Stimulated activated CD4-positive, alpha-beta T cell treated with anti-CD3 and anti-CD28 coated beads, Interleukin-1b, Interleukin-23, amount 100 ng/mL, for 4 hours (primary cell): ENCODE results near the gene ABR.
"Not testable (repeated sequence)": the region's sequence is repeated elsewhere in the genome, so short reads cannot be mapped to it uniquely, and the experiment has no call there.

ENCODE experiments used
- DNase-seq, 2 donors: peaks; one replicate each; pipeline ENCODE4 v3.0.0-alpha.2; 2020; ENCODE audit warnings: low read depth in 2 of 2

ABR gene

DNA sequence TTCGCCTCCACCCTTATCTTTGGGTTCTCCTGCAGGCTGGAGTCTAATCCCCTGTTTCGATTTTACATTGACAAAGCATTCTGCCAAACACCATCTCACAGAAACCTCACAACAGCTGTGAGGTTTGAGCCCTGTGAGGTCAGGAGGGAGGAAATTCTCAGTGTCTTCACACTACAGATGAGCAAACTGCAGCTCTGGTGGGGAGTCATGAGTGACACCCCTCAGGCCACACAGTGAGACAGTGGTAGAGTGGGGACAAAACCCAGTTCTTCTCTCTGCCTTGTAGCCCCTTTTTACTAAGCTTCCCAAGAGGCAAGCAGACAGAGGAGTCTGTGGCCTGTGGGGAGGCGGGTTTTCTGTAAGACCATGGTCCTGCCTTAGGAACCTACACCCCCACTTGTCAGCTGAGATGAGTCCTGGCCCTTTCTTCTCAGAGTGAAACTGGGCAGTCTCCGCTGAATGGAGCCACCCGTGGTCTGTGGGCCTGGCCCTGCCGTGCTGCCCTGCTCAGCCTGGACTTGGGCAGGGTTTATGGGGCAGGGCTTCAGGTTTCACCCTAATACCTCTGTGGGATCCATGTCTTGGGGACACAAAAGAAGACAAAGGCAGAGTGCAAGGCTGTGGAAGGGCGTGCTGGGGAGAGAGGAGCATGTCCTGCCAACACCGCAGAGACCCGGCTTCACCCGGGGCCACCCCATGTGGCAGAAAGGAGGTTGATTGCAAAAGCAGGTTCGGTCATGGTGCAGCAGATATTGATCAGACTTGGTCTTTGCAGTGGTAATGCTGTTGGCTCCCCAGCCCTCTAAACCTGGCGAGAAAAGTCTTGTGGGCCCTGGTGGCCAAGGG is 59.0 kb downstream of the ABR start:
- no peak for DNase-seq

DNA sequence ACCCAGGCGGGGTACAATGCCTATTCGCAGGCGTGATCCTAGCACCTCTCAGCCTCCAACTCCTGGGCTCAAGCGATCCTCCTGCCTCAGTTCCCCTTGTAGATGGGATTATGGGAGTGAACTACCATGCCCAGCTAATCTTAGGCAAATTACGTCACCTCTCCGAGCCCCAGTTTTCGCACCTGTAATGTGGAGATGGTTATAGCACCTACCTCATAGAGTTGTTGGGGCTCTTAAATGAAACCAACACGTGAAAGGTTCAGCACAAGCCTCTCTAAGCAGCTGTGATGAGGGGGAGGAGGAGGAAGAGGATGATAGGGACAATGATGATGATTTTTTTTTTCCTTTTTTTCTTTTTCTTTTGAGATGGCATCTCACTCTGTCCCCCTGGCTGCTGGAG is 59.9 kb downstream of the ABR start:
- no peak for DNase-seq

DNA sequence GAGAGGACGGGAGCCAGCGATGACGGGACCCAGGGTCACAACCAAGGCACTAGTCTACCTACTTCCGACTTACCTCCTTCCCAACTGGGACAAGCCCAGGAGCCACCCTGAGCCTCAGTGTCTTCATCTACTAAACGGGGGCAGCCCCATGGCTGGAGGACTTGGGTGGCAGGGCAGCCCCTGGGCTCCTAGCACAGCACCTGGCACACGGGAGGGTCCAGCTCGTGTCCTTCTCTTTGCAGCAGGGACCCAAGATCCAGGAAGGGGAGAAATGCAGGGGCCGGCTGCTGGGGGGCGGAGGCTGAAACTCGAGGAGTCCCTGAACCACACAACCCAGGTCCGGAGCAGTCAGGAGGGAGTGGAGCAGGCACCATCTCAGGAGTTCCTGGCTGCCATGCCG is 63.2 kb downstream of the ABR start:
- DNase-seq: no peak

DNA sequence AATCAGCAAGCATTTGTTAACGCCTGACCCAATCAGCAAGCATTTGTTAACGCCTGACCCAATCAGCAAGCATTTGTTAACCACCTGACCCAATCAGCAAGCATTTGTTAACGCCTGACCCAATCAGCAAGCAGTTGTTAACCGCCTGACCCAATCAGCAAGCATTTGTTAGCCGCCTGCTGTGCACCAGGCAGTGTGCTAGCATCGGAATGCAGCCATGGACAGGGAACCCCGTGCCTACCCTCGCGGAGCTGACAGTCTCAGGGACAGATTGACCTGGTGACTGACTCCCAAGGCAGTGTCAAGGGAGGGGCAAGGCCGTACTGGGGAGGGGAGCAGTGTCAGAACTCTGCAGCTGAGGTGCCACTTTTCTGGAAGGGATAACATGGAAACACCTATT is 66.9 kb downstream of the ABR start:
- DNase-seq: no peak

DNA sequence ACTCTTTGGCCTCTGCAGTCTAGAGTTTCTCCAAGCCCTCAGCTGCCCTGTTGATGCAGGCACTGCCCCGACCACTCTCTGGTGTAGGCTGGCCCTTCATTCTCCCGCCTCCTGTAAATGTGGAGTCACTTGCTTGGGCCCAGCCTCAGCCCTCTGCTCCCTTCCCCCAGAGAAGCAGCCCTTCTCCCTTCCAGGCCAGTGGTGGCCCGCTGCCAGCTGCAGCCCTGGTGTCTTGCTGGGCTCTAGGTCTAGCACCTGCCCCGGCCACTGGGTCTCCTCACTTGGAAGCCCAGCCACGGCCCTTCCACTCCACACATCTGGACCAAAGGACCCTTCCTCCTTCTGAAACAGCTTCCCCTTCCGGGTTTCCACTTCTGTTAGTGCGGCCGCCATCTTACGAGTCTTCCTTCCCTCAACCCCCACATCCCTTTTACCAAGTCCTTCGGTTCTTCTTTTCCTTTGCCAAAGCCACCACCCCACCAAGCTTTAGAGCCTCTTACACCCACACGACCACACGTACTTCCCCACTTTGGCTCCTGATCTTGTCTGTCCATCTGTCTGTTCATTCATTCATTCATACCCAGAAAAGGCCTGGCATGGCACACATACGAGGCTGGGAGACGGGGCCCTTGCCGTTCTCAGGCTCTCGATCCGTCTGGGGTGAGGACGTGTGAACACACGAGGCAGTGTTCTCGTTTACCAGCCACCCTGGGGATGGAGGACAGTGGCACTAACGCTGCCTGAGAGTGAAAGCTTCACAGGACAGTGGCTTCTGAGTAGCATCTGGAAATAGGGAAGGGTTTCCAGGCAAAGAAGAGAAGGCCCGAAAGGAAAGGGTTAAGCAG is 68.0 kb downstream of the ABR start:
- DNase-seq: no peak

DNA sequence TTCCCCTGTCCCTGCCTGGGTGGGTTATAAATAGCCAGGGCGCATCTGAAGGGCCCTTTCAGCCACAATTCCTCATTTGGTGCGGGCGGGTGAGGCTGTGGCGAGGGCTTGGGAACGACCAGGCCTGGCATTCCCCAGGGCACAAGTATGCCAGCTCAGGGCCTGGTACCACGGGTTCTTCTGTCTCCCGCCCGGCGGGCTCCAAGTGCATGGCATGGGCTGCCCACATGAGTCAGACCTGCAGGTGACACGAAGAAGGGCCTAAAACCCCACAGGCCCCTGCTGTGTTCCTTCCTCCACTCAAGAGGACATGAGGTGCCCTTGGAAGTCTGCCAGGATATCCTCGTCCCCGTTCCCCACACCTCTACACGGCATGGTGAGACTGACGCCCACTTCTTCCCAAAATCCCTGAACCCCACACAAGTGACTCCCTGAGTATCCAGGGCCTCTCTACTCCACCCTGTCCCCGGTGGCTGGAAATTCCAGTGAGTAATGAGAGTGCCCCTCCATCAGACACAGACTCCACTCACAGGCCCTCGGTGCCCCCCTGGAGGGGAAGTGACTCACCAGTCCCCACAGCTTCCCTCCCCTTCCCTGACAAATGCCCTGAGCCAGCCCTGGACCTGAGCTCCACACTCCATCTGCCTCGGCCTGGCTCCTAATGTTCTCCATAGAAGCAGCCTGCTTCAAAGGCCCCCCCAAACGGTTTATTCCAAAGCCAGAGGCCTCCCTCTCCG is 68.8 kb downstream of the ABR start:
- DNase-seq: no peak

DNA sequence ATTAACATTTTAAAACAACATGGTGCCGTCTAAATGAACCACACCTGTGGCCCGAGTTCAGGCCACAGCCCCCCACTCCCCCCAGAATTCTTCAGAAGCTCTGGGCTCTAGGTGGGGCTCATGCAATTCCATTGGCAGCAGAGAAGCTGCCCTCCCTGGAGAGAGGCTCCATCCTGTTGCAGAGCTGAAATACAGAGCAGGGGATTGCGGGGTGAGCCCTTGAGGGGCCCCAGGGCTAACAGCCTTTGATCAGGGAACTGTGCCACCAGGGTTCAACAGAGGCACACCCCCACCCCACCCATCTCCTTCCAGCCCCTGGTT is 69.3 kb downstream of the ABR start:
- DNase-seq: no peak

DNA sequence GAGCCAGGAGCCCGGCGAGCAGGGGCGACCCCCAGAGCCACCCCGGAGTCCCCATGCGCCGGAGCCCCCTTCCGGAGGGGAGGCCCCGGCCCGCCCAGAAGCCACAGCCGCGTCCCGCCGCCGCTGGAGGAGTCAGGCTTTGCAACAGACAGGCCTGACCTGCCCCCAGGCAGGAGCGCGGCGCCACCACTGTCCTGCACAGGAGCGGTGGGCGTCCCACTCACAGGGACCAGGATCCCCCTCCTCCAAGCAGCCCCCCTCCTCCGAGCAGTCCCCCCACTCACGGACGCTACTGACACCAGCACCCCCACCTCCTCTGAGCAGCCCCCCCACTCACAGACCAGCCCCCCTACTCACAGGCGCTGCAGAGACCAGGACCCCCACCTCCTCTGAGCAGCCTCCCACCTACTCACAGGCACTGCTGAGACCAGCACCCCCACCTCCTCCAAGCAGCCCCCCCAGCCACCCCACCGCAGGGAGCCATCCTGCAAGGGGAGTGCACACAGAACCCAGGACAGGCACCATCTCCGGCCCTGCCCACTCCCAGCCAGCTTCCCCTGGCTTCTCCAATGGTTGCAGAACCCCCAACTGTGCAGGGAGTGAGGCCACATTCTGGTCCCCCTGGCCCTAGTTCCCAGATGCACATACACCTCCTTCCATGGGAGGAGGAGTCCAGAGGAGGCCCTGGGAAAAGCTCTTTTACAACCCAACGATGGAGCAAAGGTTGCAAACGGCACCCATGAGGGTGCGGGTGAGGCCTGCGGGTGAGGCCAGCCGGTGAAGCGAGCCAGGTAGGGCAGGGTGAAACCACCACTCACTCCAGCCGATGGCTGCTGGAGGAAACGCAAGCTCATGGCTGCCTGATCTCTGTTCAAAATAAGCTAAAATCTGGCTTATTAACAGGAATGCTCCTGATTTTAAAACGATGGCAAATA is 69.9 kb downstream of the ABR start:
- peak in 1 of 2 donors; percentile 47 for DNase-seq

DNA sequence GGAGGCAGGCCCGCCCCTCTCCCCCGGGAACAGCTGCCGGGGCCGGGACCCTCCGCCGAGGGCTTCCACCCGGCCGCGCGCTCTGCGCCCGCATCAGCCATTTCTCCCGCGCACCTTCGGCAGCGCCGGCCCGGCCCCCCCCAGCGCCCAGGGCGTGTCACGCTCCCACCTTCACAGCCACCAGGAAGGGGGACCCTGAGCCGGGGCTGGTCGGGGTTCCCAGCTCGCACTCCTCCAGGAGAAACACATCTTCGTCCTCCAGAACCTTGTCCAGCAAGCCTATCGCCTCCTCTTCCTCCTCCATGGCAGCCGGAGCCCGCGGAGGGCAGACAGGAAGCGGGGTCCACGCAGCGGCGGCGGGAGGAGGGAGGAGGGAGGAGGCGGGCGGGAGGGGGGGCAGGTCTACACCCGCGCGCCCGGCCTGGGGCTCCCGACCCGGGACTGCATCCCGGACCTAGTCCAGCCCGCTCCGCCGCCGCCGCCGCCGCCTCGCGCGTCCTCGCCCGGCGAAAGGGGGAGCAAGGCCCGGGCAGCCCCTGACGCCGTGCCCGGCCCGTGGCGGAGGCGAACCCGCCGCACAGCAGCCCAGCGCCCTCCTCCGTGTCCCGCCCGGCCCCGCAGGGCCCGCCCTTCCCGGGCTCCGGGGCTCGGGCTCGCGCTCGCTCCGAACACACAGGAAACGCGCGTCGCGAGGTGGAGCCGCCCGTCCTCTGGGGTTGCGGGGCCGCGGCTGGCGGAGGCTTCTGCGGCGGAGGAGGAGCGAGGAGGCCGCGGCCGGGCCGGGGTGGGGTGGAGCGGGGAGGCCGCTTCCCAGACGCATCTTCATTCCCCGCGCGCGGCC is 70.8 kb downstream of the ABR start:
- peak; percentile 37 to 58 for DNase-seq

DNA sequence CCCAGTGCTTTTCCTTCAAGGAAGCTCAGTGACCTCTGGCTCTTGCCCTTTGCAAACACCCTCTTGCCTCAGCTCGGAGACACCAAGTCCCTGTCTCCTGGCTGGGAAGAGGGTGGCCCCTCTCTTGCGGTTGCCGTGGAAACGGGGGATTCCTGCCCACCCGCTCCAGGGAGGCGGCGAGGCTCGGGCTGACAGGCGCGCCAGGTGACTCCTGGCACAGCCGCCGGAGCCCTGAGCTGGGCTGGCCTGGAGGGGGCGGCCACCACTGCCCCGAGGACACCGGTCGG is 71.4 kb downstream of the ABR start:
- no peak for DNase-seq

DNA sequence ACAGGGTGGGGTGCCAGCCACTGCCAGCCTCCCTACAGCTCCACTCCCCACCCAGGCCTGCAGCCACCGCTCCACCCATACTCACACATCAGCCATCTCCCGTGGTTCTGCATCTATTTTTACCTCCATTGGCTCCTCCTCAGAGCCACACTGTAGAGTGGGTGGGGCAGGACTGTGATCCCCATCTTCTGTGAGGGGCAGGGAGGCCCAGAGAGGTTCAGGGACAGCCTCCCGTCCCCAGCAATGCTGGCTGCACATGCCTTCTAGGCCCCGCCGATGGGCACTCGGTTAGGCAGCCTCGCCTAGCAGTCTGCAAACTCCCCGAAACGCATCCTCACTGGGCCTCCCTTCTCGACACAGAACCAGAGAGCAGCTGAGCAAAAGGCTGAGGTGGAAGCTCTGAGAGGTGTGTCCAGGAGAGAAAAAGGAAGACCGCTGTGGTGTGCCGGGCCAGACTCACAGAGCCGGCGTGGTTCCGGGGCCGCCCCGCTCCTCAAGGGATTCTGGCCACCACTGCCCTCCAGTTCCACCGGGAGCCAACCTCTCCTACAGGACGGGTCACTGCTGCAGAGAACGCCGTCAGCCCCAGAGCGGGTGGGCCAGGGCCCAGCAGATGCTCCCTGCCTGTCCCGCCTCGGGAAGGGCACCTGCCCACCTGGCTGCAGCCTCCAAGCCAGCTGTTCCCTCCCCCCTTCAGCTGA is 71.9 kb downstream of the ABR start:
- no peak for DNase-seq

DNA sequence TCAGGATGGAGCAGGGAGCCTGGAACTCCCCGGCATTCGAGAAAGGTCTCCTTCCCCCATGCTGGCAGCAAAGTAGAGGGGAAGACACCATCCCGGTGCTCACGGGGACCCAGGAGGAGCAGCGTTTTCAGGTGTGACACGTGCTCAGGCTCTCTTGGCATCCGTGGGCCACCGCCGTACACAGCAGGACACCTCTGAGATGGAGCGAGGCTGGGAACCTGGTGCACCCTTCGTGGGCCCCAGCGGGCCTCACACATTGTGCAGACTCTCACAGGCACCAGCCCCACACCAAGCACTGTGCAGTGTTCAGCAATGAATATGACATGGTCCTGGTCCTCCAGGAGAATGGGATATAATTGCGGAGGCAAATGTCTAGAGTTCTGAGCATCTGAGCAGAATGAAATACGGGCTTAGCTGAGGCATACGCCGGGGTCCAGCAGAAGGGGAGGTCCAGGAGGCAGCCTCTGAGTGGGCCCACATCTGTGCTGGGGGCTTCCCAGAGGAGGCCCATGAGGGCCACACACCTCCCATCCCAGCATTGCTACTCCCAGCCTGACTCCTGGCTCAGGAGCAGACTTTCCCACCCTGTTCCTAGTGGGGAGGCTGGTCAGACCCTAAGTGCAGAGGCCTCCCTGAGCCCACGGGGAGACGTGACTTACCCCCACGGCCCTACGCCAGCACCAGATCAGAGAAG is 72.6 kb downstream of the ABR start:
- DNase-seq: no peak

DNA sequence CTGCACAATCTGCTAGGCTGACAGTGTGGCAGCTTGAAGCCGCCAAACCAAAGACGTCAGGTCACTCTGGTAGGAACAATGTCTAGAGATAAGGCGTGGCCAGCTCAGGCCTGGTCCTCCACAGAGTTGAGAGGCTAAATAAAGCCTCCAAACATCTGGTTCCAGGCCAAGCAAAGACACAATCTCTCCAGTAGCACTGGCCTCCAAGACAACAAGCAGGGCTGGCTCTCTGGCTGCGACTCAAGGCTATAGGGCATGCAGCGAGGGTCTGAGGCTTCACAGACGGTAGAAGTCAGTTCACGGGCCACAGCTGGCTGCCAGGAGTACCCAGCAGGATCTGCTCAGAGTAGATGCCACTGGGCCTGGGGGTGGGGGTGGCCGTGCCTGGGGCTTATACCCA is 75.6 kb downstream of the ABR start:
- no peak for DNase-seq

DNA sequence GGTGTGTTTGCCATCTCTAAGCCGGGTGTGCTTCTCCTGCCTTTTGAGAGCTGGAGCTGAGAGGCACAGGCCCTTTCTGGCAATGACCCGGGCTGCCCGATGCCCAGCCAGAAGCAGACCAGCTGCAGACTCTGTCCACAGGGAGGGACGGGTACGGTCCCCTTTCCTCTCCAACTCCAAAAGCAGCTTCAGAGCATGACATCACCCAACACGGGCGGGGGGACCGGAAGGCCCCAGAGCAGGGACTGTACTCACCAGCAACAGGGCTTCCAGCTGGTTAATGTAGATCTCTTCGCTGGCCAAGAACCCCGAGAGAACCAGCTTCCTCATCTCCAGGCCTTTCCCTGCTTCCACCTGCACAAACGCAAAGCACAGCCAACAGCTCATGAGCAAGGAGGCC is 79.4 kb downstream of the ABR start:
- no peak for DNase-seq

DNA sequence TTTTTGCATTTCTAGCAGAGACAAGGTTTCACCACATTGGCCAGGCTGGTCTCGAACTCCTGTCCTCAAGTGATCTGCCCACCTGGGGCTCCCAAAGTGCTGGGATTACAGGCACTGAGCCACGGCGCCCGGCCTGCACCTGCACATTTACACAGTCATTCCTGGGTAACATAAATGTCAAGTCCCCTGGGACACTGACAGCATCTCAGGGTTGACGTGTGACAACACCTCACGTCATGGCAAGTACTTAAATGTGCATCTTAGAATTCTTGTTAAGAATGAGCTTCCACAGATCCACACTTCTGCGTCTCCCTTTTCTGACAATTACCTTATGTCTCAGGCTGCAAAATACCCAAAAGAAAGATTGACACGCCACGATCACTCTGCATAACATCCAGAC is 80.5 kb downstream of the ABR start:
- DNase-seq: no peak

DNA sequence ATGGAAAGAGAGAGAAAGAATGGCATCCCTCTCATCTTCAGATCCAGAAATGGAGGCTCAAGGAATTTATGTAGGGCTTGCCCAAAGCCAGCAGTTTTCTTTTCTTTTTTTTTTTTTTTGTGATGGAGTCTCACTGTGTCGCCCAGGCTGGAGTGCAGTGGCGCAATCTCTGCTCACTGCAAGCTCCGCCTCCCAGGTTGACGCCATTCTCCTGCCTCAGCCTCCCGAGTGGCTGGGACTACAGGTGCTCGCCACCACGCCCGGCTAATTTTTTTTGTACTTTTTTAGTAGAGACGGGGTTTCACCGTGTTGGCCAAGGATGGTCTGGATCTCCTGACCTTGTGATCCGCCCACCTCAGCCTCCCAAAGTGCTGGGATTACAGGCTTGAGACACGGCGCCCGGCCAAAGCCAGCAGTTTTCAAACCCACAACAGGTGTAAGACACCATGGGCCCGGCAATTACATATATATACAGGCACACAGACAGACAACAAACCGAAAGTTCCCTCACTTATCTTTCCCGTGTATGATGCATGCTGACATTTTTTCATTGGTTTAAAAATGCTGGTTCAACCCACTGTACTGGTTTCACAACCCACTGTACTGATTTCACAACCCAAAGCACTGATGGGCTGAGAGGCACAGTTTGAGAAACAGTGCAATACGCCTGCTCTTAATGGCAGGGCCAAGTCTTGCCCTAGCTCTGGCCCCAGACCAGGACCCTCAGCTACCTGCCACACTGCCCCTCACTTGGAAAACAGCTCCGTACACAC is 81.6 kb downstream of the ABR start:
- DNase-seq: not testable (repeated sequence)

DNA sequence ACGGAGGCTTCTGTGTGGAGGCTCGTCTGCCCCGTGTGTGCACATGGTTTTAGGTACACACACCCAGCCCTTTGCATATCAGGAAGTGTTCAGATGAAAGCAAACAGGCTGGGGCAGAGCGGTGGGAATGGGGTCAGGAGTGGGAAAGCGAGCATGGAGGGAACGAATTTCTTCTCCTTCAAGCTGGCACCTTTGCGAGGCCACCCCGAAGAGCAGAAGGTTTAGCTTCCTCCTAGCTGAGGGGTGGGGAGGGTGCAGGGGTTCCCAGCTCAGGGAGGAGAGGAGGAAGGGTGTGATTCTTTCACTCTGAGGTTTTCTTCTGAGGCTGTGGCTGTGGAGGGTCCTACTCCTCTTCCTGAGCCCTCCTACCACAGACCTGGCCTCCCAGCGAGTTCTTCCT is 83.6 kb downstream of the ABR start:
- no peak for DNase-seq

DNA sequence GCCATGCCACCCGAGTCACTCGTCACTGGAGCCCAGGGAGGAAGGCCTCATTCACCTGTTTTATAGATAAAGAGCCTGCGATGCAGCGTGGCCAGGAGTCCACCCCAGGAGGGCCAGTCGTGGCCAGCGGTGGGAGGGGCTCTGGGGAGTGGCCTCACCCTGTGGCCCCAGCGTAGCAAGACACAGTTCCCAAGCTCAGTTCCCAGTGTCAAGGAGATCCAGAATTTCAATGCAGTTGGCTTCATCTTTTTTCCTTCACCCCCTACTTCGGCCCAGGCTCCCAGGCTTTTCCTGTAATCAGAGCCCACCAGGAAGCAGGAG is 84.0 kb downstream of the ABR start:
- DNase-seq: no peak
